NCI-H2171 treated with DMSO at 0.1 percent for 48 hours (cell line): Measurements from ENCODE around the gene HSF5.
A peak's percentile ranks its signal among the peaks of the same experiment; 100 is the strongest.
"Not testable (repeated sequence)": the region's sequence is repeated elsewhere in the genome, so short reads cannot be mapped to it uniquely, and the experiment has no call there.

Experiments
- DNase-seq: peaks from one replicate; lab custom pipeline; 2025; lab: John Stamatoyannopoulos, UW

Gene HSF5

GRCh38 chr17:58516644-58517377, 28.6 kb upstream of the HSF5 start:
- DNase-seq, result no peak

- no peak for DNase-seq
Observed at GRCh38 chr17:58515286-58515685, 27.1 kb upstream of the HSF5 start.

- no peak for DNase-seq
Observed at GRCh38 chr17:58514770-58515157, 26.6 kb upstream of the HSF5 start.

- DNase-seq, result peak; percentile 91
Observed at GRCh38 chr17:58513965-58514769, 26.0 kb upstream of the HSF5 start, which contains the start of gene MTMR4. MTMR4 (minus strand) TSS chr17:58514638; CDS start chr17:58514407, 231 bp downstream.

- peak; percentile 86 for DNase-seq
Observed at GRCh38 chr17:58513267-58513964, 25.2 kb upstream of the HSF5 start.

GRCh38 chr17:58510075-58510474, 21.9 kb upstream of the HSF5 start:
- DNase-seq, result no peak

- no peak for DNase-seq
Observed at GRCh38 chr17:58508341-58509067, 20.3 kb upstream of the HSF5 start.

GRCh38 chr17:58507123-58507634, 19.0 kb upstream of the HSF5 start:
- DNase-seq, result no peak

- no peak for DNase-seq
Observed at GRCh38 chr17:58506354-58507080, 18.3 kb upstream of the HSF5 start.

GRCh38 chr17:58504826-58505351, 16.7 kb upstream of the HSF5 start:
- DNase-seq, result no peak

GRCh38 chr17:58503866-58504265, 15.7 kb upstream of the HSF5 start:
- DNase-seq, result no peak

- not testable (repeated sequence) for DNase-seq
Observed at GRCh38 chr17:58503134-58503533, 14.9 kb upstream of the HSF5 start.

GRCh38 chr17:58501451-58501850, 13.2 kb upstream of the HSF5 start:
- no peak for DNase-seq

GRCh38 chr17:58498177-58498828, 10.1 kb upstream of the HSF5 start:
- DNase-seq, result no peak

GRCh38 chr17:58493506-58493905, 5.3 kb upstream of the HSF5 start:
- no peak for DNase-seq

GRCh38 chr17:58492238-58493121, 4.3 kb upstream of the HSF5 start:
- no peak for DNase-seq

- no peak for DNase-seq
Observed at GRCh38 chr17:58491510-58492045, 3.4 kb upstream of the HSF5 start.

GRCh38 chr17:58488428-58488890, 251 bp upstream of the HSF5 start:
- no peak for DNase-seq

GRCh38 chr17:58484600-58484999, 3.6 kb downstream of the HSF5 start:
- no peak for DNase-seq
